Spleen (tissue), 7 donors: ENCODE data around the gene DOCK4.

Experiments used
- CTCF ChIP-seq, 11 experiments: fragments of 200-600 bp in 7 of 11; fragments of 450-650 bp in 4 of 11; sonication (generic) in 4 of 11; IDR thresholded peaks in 8 of 11; conservative IDR thresholded peaks in 3 of 11; 1 replicate in 7 of 11; 2 replicates in 4 of 11; pipeline versions ENCODE4 v1.4.0 to v1.8.0; 2016 to 2021; ENCODE audit warnings: antibody characterized with exemption in 11 of 11, inconsistent platforms in 4 of 11, mild to moderate bottlenecking in 1 of 11
- POLR2A ChIP-seq, 3 donors: fragments of 450-650 bp; IDR thresholded peaks; one replicate each; pipeline ENCODE4 v1.5.1; 2017; ENCODE audit warnings: antibody characterized with exemption in 3 of 3, mild to moderate bottlenecking in 1 of 3
- donor health status: DM: no; HTN: no; CAD: no; lungs with moderate emphysema.
- donor health status: DM: no; HTN: no; CAD: no.
- donor health status: DM: no; HTN: no; CAD: no.

GRCh38 chr7:112023786-112024185, 182.4 kb downstream of the DOCK4 start:
- TF ChIP-seq CTCF (IDR thresholded peaks at IDR 0.05 in 8 of 11, conservative IDR thresholded peaks at IDR 0.05 in 3 of 11) (no peak), POLR2A (IDR thresholded peaks at IDR 0.05) (no peak)
